SH-SY5Y (cell line): ENCODE results near the gene SCAF4.

Experiments used
- GATA2 ChIP-seq: IDR thresholded peaks from 2 replicates; pipeline ENCODE4 v1.6.1; 2011; ENCODE audit warnings: mild to moderate bottlenecking, low read depth, low read length
- GATA3 ChIP-seq: IDR thresholded peaks from 2 replicates; pipeline ENCODE4 v1.6.1; 2011; ENCODE audit warnings: low read depth, mild to moderate bottlenecking, low read length, moderate library complexity

SCAF4 gene, protein sequence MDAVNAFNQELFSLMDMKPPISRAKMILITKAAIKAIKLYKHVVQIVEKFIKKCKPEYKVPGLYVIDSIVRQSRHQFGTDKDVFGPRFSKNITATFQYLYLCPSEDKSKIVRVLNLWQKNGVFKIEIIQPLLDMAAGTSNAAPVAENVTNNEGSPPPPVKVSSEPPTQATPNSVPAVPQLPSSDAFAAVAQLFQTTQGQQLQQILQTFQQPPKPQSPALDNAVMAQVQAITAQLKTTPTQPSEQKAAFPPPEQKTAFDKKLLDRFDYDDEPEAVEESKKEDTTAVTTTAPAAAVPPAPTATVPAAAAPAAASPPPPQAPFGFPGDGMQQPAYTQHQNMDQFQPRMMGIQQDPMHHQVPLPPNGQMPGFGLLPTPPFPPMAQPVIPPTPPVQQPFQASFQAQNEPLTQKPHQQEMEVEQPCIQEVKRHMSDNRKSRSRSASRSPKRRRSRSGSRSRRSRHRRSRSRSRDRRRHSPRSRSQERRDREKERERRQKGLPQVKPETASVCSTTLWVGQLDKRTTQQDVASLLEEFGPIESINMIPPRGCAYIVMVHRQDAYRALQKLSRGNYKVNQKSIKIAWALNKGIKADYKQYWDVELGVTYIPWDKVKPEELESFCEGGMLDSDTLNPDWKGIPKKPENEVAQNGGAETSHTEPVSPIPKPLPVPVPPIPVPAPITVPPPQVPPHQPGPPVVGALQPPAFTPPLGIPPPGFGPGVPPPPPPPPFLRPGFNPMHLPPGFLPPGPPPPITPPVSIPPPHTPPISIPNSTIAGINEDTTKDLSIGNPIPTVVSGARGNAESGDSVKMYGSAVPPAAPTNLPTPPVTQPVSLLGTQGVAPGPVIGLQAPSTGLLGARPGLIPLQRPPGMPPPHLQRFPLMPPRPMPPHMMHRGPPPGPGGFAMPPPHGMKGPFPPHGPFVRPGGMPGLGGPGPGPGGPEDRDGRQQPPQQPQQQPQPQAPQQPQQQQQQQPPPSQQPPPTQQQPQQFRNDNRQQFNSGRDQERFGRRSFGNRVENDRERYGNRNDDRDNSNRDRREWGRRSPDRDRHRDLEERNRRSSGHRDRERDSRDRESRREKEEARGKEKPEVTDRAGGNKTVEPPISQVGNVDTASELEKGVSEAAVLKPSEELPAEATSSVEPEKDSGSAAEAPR

GRCh38 chr21:31731857-31732596 is at the start of gene SCAF4:
SCAF4 (minus strand) TSS chr21:31732118; CDS start chr21:31731692, 426 bp downstream.
- TF ChIP-seq GATA2 (no peak), GATA3 (no peak)

GRCh38 chr21:31780944-31781343 is 49.0 kb upstream of the SCAF4 start:
- no peak for TF ChIP-seq GATA3
- TF ChIP-seq GATA2 = no peak

- TF ChIP-seq GATA3 (no peak), GATA2 (no peak)
Measured at GRCh38 chr21:31778546-31778945, 46.6 kb upstream of the SCAF4 start.

GRCh38 chr21:31777857-31778256 is 45.9 kb upstream of the SCAF4 start:
- no peak for TF ChIP-seq GATA3
- no peak for TF ChIP-seq GATA2

- TF ChIP-seq GATA3 (no peak), GATA2 (no peak)
Measured at GRCh38 chr21:31774031-31774430, 42.1 kb upstream of the SCAF4 start.

DNA sequence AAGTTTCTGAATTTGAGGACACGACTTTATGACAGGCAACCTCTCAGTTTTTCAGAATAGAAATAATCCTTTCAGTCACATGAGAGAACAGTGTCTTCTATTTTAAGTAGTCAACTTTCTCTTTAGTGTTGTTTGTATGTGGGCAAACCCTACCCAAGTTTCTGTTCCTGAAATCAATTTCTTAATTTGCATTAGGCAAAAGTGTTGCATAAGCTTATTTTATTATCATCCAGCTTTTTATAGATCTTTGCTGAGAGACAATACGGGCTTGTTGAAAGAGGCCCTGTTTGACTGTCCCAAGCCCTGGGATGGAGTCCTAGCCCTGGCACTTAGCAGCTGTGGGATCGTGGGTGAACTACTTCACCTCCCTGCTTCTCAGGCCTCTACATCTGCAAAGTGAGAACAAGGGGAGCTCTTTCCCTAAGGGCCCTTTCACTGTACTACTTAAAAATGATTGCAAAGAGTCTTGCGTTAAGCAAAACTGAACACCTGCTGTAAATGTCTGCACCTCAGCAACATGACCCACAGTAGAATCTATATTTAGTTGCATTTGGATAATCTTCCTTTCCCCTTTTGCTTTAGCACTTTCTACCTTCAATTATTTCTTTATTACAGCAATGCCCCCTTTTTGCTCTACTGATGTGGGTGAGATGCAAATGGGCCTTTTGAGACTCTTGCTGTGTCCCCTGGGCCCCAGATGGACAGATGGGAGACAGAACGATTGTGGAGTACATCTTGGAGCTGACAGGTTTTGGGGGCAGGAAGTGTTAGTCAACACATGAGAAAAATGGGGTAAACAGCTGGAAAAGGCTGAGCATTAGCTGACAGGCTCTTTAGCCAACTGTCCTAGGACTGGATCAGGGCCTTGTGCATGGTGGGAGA is 41.0 kb upstream of the SCAF4 start:
- TF ChIP-seq GATA2 = no peak
- no peak for TF ChIP-seq GATA3

GRCh38 chr21:31771685-31772084 is 39.8 kb upstream of the SCAF4 start:
- TF ChIP-seq GATA3 = no peak
- TF ChIP-seq GATA2 = no peak

- no peak for TF ChIP-seq GATA3
- no peak for TF ChIP-seq GATA2
Measured at GRCh38 chr21:31768710-31769109, 36.8 kb upstream of the SCAF4 start.

- no peak for TF ChIP-seq GATA3
- no peak for TF ChIP-seq GATA2
Measured at GRCh38 chr21:31766899-31767298, 35.0 kb upstream of the SCAF4 start.

GRCh38 chr21:31760931-31761330 is 29.0 kb upstream of the SCAF4 start:
- TF ChIP-seq GATA3 = no peak
- no peak for TF ChIP-seq GATA2

GRCh38 chr21:31756787-31757186 is 24.9 kb upstream of the SCAF4 start:
- TF ChIP-seq GATA3 = no peak
- TF ChIP-seq GATA2 = no peak

- TF ChIP-seq GATA3 (no peak), GATA2 (no peak)
Measured at GRCh38 chr21:31755027-31755426, 23.1 kb upstream of the SCAF4 start.

DNA sequence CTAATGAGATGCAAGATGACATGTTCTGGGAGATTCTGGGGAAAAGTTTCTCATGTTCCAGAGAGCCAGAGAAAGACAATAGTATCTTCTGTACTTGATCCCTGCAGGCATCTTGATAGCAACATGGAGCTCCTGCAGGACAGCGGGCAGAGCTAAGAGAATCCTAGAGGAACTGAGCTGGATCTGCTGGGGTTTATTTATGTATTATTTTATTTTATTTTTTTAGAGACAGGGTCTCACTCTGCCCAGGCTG is 22.7 kb upstream of the SCAF4 start:
- TF ChIP-seq GATA2 (no peak), GATA3 (no peak)

DNA sequence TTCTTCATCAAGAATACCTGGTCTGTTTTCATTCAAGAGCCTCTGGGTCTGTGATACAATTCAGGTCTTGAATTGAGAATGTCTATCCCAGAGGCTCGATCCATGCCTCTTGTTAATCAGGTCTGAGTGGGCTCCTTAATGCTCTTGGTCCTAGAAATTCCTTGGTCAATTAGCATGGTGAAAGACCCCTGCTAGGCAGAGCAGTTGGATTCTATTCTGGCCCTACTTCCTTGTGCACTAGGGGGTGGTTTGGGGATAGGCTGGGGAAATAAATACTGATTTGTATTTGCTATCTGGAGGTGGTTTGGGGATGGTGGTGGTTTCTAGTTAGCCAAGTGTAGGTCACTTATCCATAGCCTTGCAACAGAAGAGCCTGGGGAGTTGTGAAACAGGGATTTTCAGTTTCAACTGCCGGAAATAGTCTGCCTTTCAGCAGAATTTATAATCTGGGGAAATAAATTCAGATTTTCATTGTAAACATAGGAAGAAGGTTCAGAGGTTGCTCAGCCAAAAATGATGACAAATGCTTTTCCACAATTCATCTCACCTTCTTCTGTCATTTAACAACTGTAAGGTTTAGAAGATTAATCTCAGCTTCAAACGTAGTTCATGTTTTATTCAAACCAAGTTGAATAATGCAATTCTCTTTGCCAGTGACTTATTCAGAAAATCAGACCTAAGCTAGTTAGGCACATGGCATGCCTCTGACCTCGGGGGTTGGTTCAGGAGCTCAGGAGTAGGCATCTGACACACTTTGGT is 22.2 kb upstream of the SCAF4 start:
- TF ChIP-seq GATA3 = no peak
